CD4-positive, alpha-beta T cell treated with Interleukin-15 for 4 hours (primary cell): ENCODE results near the gene HIPK3.

Experiments used
- DNase-seq: peaks from one replicate; pipeline ENCODE4 v3.0.0-alpha.2; 2020; ENCODE audit warnings: low spot score

Gene HIPK3

DNA sequence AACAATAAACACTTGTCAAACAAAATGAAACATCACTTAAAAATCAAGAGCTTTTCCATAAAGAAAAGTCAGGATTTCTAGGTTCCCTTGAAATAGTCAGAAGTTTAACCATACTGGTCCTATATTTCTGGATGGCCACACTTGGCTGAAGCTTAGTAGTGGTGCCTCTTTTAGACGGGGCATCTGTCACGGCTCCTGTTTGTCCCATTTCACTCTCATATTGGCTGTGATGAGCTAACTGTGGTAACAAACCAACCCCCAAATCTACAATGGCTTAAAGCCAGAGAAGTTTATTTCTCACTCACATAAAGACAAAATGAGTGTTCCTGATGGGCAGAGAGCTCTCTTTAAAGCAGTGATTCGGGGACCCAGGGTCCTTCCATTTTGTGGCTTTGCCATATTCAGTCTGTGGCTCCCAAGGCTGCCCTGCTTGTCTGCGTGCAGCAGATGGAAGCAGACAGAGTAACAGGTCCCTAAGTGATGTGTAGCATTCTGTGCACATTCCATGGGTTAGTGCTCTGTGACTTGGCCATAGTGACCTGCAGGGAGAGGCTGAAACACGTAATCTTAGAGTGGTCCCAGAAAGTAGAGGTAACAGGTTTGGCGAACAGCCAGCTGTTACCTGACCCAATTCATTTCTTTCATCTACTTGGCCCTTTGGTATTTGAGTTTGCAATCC, 137.4 kb downstream of the HIPK3 start:
- DNase-seq: no peak

DNA sequence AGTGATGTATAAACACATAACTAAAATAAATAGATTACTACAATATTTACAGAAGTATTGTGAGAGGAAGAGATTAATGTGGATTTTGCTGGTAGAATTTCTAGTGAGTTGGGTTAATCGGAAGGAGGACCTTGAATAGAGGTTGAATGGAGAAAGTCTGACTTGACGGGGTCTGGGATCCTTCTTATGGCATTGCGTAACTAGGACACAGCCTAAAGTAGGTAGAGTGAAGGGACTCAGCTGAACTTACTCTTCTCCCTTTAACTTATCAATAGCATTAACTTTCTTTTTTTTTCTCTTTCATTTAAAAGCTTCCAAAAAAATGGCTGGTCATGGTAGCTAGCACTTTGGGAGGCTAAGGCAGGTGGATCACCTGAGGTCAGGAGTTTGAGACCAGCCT, 139.2 kb downstream of the HIPK3 start:
- DNase-seq: no peak

DNA sequence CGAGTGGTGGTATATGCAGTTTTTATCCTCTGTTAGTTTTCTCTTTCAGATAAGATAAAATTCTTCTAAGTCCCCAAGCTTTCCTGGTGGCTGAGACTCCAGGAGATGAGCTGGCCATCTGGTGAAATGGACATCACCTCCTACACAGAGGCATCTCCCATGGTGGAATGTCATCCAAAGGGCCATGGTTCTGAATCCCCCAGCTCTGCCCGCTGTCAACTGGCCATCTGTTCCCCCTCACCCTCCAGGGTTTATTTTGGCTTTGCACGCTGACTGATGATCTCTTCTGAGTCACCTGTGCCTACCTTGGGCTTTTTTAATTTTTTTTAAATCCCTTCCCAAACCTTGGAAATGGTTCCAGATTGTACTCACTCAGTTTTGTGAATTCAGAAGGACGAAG, 142.2 kb downstream of the HIPK3 start:
- no peak for DNase-seq

DNA sequence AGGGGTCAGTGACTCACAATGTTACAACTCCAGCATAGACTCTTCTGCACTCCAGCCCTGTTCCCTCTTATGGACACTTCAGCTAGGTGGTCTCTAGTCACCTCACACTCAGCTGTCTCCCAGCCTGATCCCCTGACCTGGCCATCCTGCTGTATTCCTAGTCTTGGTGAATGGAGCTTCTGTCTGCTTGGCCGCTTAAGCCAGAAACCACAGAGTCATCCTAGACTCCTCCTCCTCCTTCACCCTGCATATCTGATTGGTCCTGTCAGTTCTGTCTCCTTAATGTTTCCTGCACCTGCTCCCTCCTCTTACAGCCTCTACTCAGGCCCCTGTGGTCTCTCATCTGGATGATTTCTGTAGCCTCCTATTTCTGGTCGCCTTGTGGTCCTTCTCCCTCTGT, 144.9 kb downstream of the HIPK3 start:
- no peak for DNase-seq

DNA sequence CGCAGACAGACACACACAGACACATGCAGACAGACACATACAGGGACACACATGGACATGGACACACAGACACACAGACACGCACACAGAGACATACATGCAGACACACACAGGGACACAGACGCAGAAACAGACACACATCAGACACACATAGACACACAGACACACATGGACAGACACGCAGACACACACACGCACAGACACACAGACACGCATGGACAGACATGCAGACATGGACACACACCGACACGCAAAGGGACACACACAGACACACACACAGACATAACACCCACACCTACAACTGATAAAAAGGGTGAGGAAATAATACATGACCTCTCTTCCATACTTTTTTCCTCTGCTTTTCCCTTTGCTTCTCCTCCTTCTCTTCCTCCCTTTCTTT, 146.2 kb downstream of the HIPK3 start:
- no peak for DNase-seq

DNA sequence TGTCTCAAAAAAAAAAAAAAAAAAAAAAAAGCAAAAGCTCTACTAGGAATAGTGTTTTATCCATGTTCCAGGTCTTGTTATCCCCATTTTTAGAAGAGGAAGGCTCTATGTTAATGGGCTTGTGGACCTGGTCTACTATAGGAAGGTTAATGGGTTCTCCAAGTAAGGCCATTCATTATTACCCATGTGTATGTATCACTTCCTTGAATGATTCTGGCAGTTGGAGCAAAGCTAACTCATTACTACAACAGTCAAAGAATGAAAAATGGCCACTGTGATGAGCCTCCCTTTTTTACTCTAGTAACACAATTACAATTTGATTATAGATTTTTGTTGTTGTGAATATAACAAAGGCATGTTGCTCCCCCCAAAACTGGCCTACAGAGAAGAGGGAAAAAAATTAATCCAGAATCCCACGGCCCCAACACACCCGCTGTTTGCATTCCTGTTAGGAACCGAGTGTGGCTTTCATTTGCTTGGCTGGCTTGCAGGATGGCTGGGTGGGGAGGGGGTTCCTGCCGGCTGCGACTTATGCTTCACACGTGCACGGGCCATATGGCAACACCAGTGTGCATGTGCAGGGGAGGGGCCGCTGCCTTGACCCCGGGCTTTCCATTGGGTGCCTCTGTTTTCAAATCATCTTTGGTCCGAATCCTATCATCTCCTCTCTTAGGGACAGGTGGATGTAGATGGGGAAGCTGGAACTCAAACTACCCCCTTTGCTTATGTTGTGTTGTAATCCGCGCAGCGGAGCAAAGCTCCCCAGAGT, 148.8 kb downstream of the HIPK3 start:
- DNase-seq: no peak
